Hematopoietic multipotent progenitor cell treated with erythropoietin and hydrocortisone succinate and interleukin-3 and kit ligand, for 15 days (in vitro differentiated cells): ENCODE measurements around the gene PPP1R9B.

Experiments
- DNase-seq: peaks from one replicate; pipeline ENCODE4 v3.0.0-alpha.2; 2015; ENCODE audit warnings: low spot score

PPP1R9B gene

DNA sequence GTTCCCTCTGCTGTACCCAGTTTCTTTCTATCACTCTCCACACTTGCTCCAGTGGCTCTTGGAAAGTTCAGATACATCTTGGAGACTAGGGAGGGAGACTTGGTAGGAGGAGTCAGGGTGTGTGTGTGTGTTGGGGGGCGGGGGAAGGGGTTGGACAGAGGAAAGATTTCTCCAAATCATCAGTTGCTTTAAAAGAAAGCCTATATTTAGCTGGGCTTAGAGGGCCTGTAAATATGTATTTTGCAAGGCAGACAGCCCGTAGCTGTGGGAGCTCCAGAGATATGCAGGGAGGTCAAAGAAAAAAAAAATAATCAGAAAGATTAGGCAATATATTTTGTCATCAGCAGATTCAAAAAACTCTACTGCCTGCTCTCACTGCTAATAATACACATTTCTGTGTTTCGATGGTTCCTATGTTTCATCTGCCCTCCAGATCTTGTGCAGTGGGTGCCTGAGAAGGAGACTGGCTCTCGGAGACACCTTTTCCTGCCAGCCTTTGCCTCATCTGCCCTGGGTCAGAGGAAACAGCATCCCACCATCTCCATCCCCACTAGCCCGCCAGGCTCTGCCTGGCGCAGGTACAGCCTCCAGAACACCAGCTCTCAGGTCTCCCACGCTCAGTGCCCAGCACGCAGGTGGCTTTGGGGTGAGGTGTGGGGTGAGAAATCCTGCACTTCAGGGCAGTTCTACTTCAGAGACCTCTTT is 4.8 kb upstream of the PPP1R9B start:
- peak; percentile 59 for DNase-seq

DNA sequence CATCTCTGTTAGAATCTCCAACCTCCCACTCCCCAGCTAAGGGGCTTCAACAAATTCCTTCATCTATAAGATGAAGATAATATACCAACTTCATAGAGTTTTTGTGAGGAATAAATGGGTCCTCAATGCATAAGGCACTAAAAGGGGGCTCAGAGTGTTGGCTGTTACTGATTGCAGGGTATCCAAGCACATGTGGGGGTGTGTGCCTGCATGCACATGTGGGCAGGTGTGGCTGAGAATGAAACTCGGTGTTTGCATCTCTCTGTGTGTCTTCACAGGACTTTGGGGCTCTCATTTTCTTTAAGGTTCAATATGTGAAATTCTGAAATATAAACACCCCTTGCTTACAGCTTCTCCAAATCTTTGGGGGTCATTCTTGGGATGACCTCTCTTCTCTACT is 4.1 kb upstream of the PPP1R9B start:
- DNase-seq, result peak; percentile 31

DNA sequence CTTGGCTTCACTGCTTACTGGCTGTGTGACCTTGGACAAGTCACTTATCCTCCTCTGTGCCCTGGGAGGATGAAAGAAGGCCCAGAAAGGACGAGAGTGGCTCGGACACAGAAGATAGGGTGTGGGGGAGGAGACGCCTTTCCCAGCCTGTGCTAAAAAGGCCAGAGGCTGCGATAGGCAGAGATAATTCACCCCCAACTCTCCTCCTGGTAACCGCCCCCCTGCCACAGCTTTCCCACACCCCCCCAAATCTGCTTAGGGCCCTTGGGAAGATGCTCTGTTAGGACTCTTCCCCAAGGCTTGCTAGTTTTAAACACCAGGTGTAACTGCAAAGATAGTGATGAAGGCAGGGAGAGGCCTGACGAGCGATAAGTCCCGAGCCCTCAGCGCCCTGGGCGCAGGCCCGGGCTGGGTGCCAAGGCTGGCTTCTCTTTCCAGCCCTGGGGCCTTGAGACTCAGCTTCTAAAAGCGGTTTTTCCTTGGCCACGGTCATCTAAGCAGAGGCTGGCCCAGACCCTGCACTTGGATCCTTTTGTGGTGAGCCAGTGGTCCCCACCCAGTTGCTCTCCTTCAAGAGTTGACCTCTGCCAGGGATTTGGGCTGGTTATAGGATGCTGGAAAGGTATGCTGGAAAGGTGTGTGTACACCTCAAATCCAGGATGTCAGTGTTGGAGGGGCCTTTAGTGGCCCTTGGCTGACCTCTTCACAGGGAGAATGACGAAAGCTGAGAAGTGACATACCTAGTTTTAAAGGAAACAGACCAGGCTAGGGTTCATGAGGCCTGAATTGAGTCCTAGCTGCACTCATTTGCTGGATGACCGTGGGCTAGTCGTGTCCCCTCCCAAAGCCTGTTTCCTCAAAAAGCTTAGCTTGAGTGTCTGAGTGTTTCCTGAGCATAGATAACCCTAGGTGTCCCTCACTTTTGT is 3.4 kb upstream of the PPP1R9B start:
- peak; percentile 94 for DNase-seq

GRCh38 chr17:50152736-50153135 is 2.3 kb upstream of the PPP1R9B start:
- peak; percentile 16 for DNase-seq

DNA sequence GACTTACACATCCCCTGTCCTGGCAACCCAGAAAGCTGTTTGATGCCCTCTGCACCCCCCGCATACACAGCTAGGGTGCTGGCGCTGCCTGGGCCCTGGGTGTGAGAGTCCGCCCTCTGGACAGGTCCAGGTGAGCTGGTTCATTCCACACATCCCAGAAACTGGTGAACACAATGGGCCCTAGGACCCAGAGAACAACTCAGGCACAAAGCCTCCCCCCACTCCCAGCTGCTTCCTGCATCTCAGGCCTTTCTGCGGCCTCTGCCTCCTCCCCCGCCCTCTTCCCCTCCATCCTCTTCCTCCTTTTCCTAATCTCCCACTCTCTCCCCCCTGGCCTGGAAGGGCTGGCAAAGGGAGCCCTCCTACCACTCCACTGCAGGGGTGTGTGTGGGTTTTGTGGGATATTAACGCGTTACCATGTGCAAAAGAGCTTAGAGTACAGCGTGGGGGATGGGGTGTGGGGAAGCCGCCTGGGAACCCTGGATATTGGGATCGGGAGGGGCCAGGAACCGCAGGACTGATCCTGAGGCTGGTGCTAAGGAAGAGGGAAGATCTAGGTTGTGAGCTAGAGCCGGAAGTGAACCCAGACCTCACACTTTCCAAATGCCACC is 1.6 kb upstream of the PPP1R9B start:
- peak; percentile 59 for DNase-seq

DNA sequence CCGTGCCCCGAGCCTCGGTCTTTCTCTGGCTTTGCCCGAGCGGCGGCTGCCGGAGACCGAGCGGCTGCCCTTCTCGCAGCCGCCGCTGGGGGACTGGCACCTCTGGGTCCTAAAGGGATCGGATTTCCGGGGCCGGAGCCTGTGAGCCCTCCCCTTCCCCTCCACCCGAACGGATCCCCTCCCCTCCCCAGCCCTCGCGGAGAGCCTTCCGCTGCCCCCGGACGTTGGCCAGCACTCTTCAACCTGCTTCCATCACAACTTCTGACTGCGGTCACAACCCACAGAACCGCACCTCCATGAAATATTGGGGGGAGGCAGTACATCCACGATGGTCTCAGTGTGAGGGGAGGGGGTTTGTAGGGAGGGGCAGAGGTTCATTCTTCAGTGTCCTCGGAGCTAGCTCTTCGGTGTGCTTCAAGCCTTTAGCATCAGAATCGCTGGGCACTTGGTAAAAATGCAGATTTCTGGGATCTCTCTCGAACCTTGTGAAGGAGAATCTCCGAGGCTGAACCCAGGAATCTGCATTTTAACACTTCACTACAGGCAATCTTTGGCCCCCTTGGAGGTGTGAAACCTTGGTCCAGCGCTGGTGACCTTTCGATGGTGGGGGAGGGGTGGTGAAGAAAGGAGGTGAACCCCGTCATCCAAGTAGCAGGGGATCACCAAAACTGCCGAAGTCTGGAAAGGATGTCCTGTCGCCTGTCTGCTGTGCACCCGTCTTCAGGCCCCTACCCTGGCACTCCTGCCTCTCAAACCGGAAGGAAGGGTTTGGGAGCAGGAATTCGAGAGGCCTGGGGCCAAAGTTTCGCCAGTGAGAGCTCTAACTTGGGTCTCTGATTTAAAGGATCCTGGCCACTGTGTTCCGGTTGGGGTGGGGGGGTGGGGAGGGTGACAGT is 812 bp upstream of the PPP1R9B start:
- DNase-seq, result peak; percentile 85

DNA sequence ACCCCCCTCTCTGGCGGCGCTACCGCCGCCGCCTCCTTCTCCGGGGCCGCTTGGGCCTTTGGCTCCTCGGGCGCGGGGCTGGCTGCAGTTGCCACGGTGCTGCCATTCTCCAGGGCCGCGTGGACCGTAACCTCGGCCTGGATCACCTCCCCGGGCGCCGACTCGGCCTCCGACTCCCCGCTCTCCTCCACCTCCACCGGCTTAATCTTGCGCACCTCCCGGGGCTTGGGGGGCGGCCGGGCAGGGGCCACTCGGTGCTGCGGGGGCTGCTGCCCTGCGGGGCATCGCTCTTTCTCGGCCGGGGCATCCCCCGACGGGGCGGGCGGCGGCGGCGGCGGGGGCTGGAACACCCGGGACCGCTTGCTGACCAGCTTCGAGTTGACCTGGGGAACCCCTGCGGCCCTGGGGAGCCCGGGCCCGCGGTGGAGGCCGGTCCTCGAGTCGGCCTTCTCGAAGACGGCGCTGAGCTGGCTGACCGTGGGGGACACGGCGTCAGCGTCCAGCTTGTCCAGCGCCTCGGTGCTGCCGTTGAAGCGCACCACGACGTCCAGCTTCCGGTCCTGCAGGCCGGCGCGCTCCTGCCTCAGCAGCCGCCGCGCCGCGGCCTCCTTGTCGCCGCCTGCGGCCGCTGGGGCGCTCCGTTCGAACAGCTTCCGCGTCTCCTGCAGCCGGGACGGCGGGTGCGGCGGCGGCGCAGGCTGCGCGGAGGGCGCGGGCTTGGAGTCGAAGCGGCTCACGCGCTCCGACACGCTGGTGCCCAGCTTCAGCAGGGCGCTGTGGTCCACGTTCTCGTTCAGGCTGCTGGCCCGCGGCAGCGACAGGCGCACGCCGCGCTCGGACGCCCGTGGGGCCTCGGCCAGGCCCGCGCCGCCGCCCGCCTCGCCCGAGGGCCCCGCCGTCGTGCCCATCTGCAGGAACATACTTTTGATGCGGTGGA is 792 bp downstream of the PPP1R9B start:
- DNase-seq, result peak; percentile 74

DNA sequence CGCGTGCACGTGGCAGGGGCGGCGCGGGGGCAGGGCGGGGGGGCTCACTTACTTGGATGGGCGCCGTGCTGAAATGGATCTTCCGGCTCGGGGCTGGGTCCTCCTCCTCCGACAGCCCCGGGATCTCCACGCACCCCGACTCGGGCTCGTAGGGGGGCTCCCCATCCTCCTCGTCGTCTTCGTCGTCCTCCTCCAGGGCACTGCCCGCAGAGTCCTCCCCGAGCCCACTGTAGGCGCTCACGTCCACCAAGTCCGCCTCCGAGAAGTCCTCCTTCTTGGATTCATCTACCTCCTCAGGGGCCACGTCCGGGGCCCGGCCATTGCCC is 1.4 kb downstream of the PPP1R9B start:
- DNase-seq, result peak; percentile 13

GRCh38 chr17:50148226-50149090 is 2.0 kb downstream of the PPP1R9B start:
- peak; percentile 21 for DNase-seq

GRCh38 chr17:50147841-50148225 is 2.6 kb downstream of the PPP1R9B start:
- no peak for DNase-seq

DNA sequence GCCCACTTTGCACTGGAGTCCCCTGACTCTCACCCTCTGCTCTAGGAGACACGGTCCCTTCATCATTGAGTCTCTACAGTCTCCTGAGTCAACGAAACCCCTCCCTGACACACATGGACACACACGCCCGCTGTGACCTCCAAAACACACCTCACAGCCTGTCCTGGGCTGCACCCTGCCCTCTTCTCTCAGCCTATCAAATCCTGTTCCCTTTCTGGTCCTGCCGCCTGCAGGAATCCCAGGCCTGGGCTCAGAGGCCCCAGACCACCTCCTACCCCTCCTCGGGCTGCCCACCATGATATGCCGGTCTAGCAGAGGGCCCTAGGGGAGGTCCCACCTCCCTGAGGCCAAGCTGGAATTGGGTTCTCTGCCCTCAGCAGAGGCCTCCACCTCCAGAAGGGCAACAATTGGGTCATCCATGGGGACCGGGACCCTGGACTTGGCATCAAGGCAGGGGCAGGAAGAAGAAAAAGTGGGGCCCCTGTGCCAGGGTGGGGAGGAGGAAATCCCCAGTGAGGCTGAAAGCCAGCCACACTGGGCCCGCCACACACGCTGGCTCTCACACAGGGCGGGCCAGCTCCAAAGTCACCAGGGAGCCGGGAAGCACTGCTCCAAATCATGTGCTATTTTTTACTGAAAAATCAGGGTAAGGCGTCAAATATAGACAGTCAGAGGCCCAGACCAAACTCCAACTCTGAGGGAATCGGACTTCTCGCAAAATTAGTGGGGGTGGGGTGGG is 3.4 kb downstream of the PPP1R9B start:
- peak; percentile 17 for DNase-seq

GRCh38 chr17:50146230-50146926 is 4.1 kb downstream of the PPP1R9B start:
- DNase-seq, result peak; percentile 53

DNA sequence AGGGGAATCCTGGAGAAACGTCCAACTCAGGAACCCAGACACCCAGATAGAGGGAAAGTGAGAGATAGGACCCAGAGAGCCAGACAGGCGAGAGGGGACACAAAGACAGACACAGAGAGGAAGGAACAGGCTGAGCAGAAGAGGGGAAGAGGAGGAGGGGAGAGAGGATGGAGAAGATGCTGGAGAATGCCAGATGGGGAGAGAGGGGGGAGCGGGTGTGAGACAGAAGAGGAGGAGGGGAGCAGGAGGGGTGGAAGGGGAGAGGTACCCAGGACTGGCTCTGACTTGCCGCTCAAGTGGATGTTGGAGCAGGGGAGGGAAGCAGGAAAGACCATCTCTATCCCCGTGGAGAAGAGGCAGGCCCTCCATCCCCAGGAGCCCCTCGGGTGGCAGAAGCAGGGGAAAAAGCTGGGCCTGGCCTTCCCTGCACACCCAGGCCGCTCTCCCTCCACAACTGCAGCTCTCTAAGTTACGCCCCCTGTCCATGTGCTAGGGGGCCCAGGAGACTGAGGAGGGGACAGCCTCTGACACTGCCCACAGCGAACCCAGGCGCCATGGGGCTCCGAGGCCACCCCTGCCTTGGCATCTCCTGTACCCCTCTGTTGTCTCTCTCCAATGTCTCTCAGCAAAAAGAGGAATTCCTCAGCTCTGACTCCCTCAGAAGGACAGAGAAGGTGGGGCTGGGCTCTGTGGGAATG is 4.8 kb downstream of the PPP1R9B start:
- DNase-seq, result no peak

GRCh38 chr17:50144845-50145531 is 5.5 kb downstream of the PPP1R9B start:
- DNase-seq, result no peak

GRCh38 chr17:50144355-50144754 is 6.1 kb downstream of the PPP1R9B start:
- no peak for DNase-seq

DNA sequence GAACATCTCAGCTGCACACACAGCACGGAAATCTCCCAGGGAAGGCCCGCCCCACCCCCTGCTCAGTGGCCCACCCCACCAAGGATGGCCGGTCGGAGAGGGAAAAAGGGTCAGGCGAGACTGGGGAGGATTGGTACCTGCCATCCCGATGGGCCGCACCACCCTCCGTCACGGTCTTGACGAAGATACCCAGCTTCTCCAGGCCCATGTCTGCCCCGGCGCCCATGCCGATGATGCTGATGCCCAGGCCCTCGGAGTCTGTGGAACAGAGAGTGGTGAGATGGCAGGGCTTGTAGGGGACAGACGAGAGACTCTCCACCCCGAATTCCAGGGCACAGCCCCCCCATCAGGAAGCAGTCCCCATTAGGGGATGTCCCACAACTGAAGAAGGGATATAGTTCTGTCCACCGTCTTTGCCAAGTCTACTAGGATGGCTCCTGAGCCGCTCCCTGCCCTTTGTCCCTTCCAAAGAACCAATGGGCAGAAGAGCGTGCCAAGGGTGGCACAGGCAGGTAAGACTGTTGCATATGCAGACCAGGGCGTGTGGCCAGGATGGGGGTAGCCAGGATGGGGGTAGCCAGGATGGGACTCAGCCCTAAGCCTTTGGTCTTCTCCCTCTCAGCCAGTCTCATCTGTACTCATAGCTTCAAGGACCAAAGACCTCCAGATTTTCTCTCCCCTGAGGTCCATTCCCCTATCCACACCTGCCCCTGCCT is 6.9 kb downstream of the PPP1R9B start:
- DNase-seq, result no peak

GRCh38 chr17:50141745-50142110 is 8.7 kb downstream of the PPP1R9B start:
- DNase-seq, result no peak
